Neuronal stem cell (in vitro differentiated cells): ENCODE measurements around the gene PHKA2.
A peak's percentile ranks its signal among the peaks of the same experiment; 100 is the strongest.

Experiments used
- DNase-seq: peaks from one replicate; pipeline ENCODE4 v3.0.0-alpha.2; 2013; ENCODE audit warnings: low spot score
- H2AFZ ChIP-seq: one replicate; pipeline ENCODE4 v1.6.1; 2013; ENCODE audit warnings: mild to moderate bottlenecking, low read length, inconsistent platforms
- H2AK5ac ChIP-seq: 2 replicates; pipeline ENCODE4 v1.6.1; 2013; ENCODE audit warnings: low read depth, mild to moderate bottlenecking, inconsistent platforms, low read length, moderate library complexity, mixed read lengths
- H2BK120ac ChIP-seq: 2 replicates; pipeline ENCODE4 v1.6.1; 2013; ENCODE audit warnings: low read depth, mild to moderate bottlenecking, inconsistent platforms, low read length, moderate library complexity, mixed read lengths
- H2BK12ac ChIP-seq: one replicate; pipeline ENCODE4 v1.6.1; 2013; ENCODE audit warnings: low read length, inconsistent platforms
- H2BK15ac ChIP-seq: 2 replicates; pipeline ENCODE4 v1.6.1; 2013; ENCODE audit warnings: mild to moderate bottlenecking, low read length, inconsistent platforms, mixed read lengths
- H2BK5ac ChIP-seq: one replicate; pipeline ENCODE4 v1.6.1; 2013; ENCODE audit warnings: inconsistent platforms, mild to moderate bottlenecking, low read length, moderate library complexity
- H3K14ac ChIP-seq: one replicate; pipeline ENCODE4 v1.6.1; 2013; ENCODE audit warnings: low read length, inconsistent platforms
- H3K18ac ChIP-seq: 2 replicates; pipeline ENCODE4 v1.6.1; 2013; ENCODE audit warnings: low read length, inconsistent platforms
- H3K23ac ChIP-seq: 2 replicates; pipeline ENCODE4 v1.6.1; 2013; ENCODE audit warnings: low read depth, mild to moderate bottlenecking, mixed read lengths, low read length, inconsistent platforms; ENCODE audit not compliant: poor library complexity
- H3K27ac ChIP-seq: replicated peaks from 3 replicates; pipeline ENCODE4 v1.5.1; 2013; ENCODE audit warnings: low read length, inconsistent platforms
- H3K27me3 ChIP-seq, 3 experiments: 2 replicates each; pipeline ENCODE4 v1.6.1; 2013; ENCODE audit warnings: low read length in 3 of 3, mild to moderate bottlenecking in 2 of 3, inconsistent platforms in 1 of 3, low read depth in 1 of 3, mixed read lengths in 1 of 3, moderate library complexity in 1 of 3; ENCODE audit not compliant: control insufficient read depth in 3 of 3, insufficient read depth in 3 of 3
- H3K36me3 ChIP-seq, 2 donors: replicated peaks in 1 of 2; 2 replicates each; pipeline ENCODE4 v1.6.1; 2013; ENCODE audit warnings: low read length in 2 of 2; ENCODE audit not compliant: control insufficient read depth in 2 of 2, insufficient read depth in 2 of 2
- H3K4ac ChIP-seq: 2 replicates; pipeline ENCODE4 v1.6.1; 2013; ENCODE audit warnings: inconsistent platforms, mild to moderate bottlenecking, low read length, moderate library complexity
- H3K4me1 ChIP-seq, 2 donors: 1 replicate in 1 of 2; 2 replicates in 1 of 2; pipeline ENCODE4 v1.6.1; 2013; ENCODE audit warnings: low read length in 2 of 2, low read depth in 1 of 2; ENCODE audit not compliant: control insufficient read depth in 2 of 2, insufficient read depth in 1 of 2
- H3K4me2 ChIP-seq: one replicate; pipeline ENCODE4 v1.6.1; 2013; ENCODE audit warnings: mild to moderate bottlenecking, low read length, inconsistent platforms; ENCODE audit not compliant: insufficient read depth, poor library complexity, severe bottlenecking
- H3K4me3 ChIP-seq, 2 donors: 2 replicates each; pipeline ENCODE4 v1.5.1; 2013; ENCODE audit warnings: low read length in 2 of 2, mild to moderate bottlenecking in 2 of 2, inconsistent platforms in 1 of 2, moderate library complexity in 1 of 2
- H3K79me1 ChIP-seq: one replicate; pipeline ENCODE4 v1.6.1; 2013; ENCODE audit warnings: low read depth, mild to moderate bottlenecking, inconsistent platforms, low read length, moderate library complexity
- H3K9ac ChIP-seq: one replicate; pipeline ENCODE4 v1.6.1; 2013; ENCODE audit warnings: mild to moderate bottlenecking, low read depth, low read length, inconsistent platforms; ENCODE audit not compliant: poor library complexity
- H3K9me3 ChIP-seq, 2 donors: replicated peaks in 1 of 2; 2 replicates each; pipeline versions ENCODE3 to v1.6.1; 2013; ENCODE audit warnings: low read length in 2 of 2, mild to moderate bottlenecking in 2 of 2, inconsistent platforms in 1 of 2, low read depth in 1 of 2, mixed read lengths in 1 of 2, moderate library complexity in 1 of 2; ENCODE audit not compliant: control insufficient read depth in 2 of 2, insufficient read depth in 1 of 2
- H4K8ac ChIP-seq: one replicate; pipeline ENCODE4 v1.6.1; 2013; ENCODE audit warnings: low read depth, mild to moderate bottlenecking, inconsistent platforms, low read length, moderate library complexity
- H4K91ac ChIP-seq: one replicate; pipeline ENCODE4 v1.6.1; 2013; ENCODE audit warnings: low read length, low read depth, mild to moderate bottlenecking, inconsistent platforms; ENCODE audit not compliant: poor library complexity
- WGBS, 2 donors: extraction: QIAGEN DNeasy Blood & Tissue Kit; methylation state at CpG; one replicate each; pipeline ENCODE4 v1.1.7; 2013; ENCODE audit warnings: missing lambda C conversion rate in 2 of 2, mixed read lengths in 1 of 2; ENCODE audit not compliant: insufficient read length in 2 of 2, insufficient replicate concordance in 1 of 2; ENCODE audit errors: extremely low coverage in 2 of 2; 5-methylcytosine and 5-hydroxymethylcytosine counted together

PHKA2 gene

GRCh38 chrX:18941896-18942295 lies 42.0 kb downstream of the PHKA2 start:
- DNase-seq, result no peak
- no peak overlapping the region for H3K14ac ChIP-seq

GRCh38 chrX:18938710-18939109 lies 45.2 kb downstream of the PHKA2 start:
- no CpG with 5 or more reads among the region's 3 CpGs for WGBS, 2 donors
- H3K23ac ChIP-seq, result no peak overlapping the region
- H3K36me3 ChIP-seq, result peaks cover 2 to 25% of the 10 kb centered on the region in 2 donors
- no peak for DNase-seq
- no peak overlapping the region for H3K4ac ChIP-seq
- H2BK15ac ChIP-seq, result no peak overlapping the region
- H3K4me2 ChIP-seq, result no peak overlapping the region
- no peaks in the 10 kb centered on the region for H3K9me3 ChIP-seq
- no peak overlapping the region for H2BK5ac ChIP-seq
- no peak overlapping the region for H2BK120ac ChIP-seq
- no peak overlapping the region for H3K18ac ChIP-seq
- no peaks in the 10 kb centered on the region for H3K27me3 ChIP-seq
- H3K14ac ChIP-seq, result no peak overlapping the region
- H3K9ac ChIP-seq, result no peak overlapping the region
- H3K79me1 ChIP-seq, result no peaks in the 10 kb centered on the region
- H4K8ac ChIP-seq, result no peak overlapping the region
- peaks cover 5 to 8% of the 10 kb centered on the region in 2 donors for H3K4me1 ChIP-seq
- H2AFZ ChIP-seq, result no peak overlapping the region
- no peak overlapping the region for H4K91ac ChIP-seq
- no peak overlapping the region for H3K4me3 ChIP-seq
- no peak overlapping the region for H3K27ac ChIP-seq
- H2BK12ac ChIP-seq, result no peak overlapping the region
- no peak overlapping the region for H2AK5ac ChIP-seq

More at GRCh38 chrX:18941896-18942295, 42.0 kb downstream of the PHKA2 start:
- H4K91ac ChIP-seq, result no peak overlapping the region
- no peak overlapping the region for H2BK12ac ChIP-seq
- H3K27ac ChIP-seq, result no peak overlapping the region
- H3K4me1 ChIP-seq, result peaks cover 5 to 8% of the 10 kb centered on the region in 2 donors
- H3K18ac ChIP-seq, result no peak overlapping the region
- no peak overlapping the region for H3K4me2 ChIP-seq
- H2AFZ ChIP-seq, result no peak overlapping the region
- H2AK5ac ChIP-seq, result no peak overlapping the region
- no peak overlapping the region for H2BK5ac ChIP-seq
- H3K4me3 ChIP-seq, result no peak overlapping the region
- H3K23ac ChIP-seq, result no peak overlapping the region
- no peak overlapping the region for H2BK120ac ChIP-seq
- H4K8ac ChIP-seq, result no peak overlapping the region
- no peaks in the 10 kb centered on the region for H3K9me3 ChIP-seq
- H3K79me1 ChIP-seq, result no peaks in the 10 kb centered on the region
- H3K9ac ChIP-seq, result no peak overlapping the region
- no peaks in the 10 kb centered on the region for H3K27me3 ChIP-seq
- no peak overlapping the region for H3K4ac ChIP-seq
- H3K36me3 ChIP-seq, result peaks cover 2 to 24% of the 10 kb centered on the region in 2 donors
- no CpG with 5 or more reads among the region's 2 CpGs for WGBS, 2 donors
- no peak overlapping the region for H2BK15ac ChIP-seq

GRCh38 chrX:18937173-18937572 lies 46.7 kb downstream of the PHKA2 start:
- Histone ChIP-seq H4K91ac (no peak overlapping the region), H2BK120ac (no peak overlapping the region), H3K9ac (no peak overlapping the region), H2AFZ (no peak overlapping the region), H3K23ac (no peak overlapping the region), H4K8ac (no peak overlapping the region), H2BK15ac (no peak overlapping the region), H3K4me1 (peaks cover 5 to 8% of the 10 kb centered on the region in 2 donors), H2BK12ac (no peak overlapping the region), H3K4ac (no peak overlapping the region), H3K36me3 (peaks cover 0 to 24% of the 10 kb centered on the region in 2 donors), H3K14ac (no peak overlapping the region), H3K27me3 (no peaks in the 10 kb centered on the region), H3K9me3 (no peaks in the 10 kb centered on the region), H3K79me1 (no peaks in the 10 kb centered on the region), H2AK5ac (no peak overlapping the region), H3K18ac (no peak overlapping the region), H3K27ac (peak overlapping the region; percentile 47), H3K4me3 (no peak overlapping the region), H3K4me2 (no peak overlapping the region), H2BK5ac (no peak overlapping the region)
- WGBS, 2 donors, result no CpG with 5 or more reads among the region's 5 CpGs
- DNase-seq, result no peak

GRCh38 chrX:18935893-18936292 lies 48.0 kb downstream of the PHKA2 start:
- Histone ChIP-seq H3K23ac (no peak overlapping the region), H3K9ac (no peak overlapping the region), H3K27ac (no peak overlapping the region), H4K8ac (no peak overlapping the region), H2AFZ (no peak overlapping the region), H3K4me1 (peaks cover 5 to 8% of the 10 kb centered on the region in 2 donors), H3K4ac (no peak overlapping the region), H2BK5ac (no peak overlapping the region), H2BK12ac (no peak overlapping the region), H2BK120ac (no peak overlapping the region), H3K4me2 (no peak overlapping the region), H3K79me1 (no peaks in the 10 kb centered on the region), H3K36me3 (peaks cover 0 to 24% of the 10 kb centered on the region in 2 donors), H3K27me3 (no peaks in the 10 kb centered on the region), H4K91ac (no peak overlapping the region), H3K4me3 (no peak overlapping the region), H3K18ac (no peak overlapping the region), H3K9me3 (no peaks in the 10 kb centered on the region), H3K14ac (no peak overlapping the region), H2BK15ac (no peak overlapping the region), H2AK5ac (no peak overlapping the region)
- DNase-seq, result no peak
- no CpG with 5 or more reads among the region's 10 CpGs for WGBS, 2 donors
